ENCODE measurements around the gene SNX18. TPM values are rescaled to one million over a fixed set of nuclear protein-coding genes. Genes with fewer than 3 reads are reported as not detected.

The SNX18 gene
- total RNA-seq, 5 donors from 2014 or later (not counting 1 experiment from before 2014, with no cell fraction given): 13.7 to 35.7 (median 31.1) TPM

Other genes starting within 250 kb of the SNX18 start
- gene ARL15, start 207.2 kb upstream of the SNX18 start, total RNA-seq: 10 to 100 TPM; 10.7 to 21.6 (median 11.7) TPM
- not detected for gene HSPB3, start 62.1 kb upstream of the SNX18 start, total RNA-seq

Measured in T-cell (primary cell).